ENCODE measurements around the gene SLC25A39. TPM values are rescaled to one million over a fixed set of nuclear protein-coding genes. Genes with fewer than 3 reads are reported as not detected.

Gene SLC25A39
- total RNA-seq, 3 donors from 2014 or later (not counting 1 experiment from before 2014, with no cell fraction given), result 82.4 to 105 (median 97.9) TPM

- intact Hi-C loops (cut with micrococcal nuclease), result loop anchor here (2.0 to 5.0 kb wide), 2 partner anchors 186 to 205 kb away; partner anchors contain the start of genes HDAC5 and HROB
- Mint-ChIP-seq H3K9me3 (no peaks in the 10 kb centered on the region), H3K4me3 (peak overlapping the region; percentile 59), H3K4me1 (peaks cover 10 to 32% of the 10 kb centered on the region in 2 donors), H3K27ac (peak overlapping the region; percentile 97 to 98), H3K27me3 (ENCODE audit: low read depth in 2 of 2) (no peaks in the 10 kb centered on the region), H3K36me3 (no peaks in the 10 kb centered on the region)
- Histone ChIP-seq H3K36me3 (ENCODE audit: control insufficient read depth, insufficient read depth, low read length) (peaks cover 4% of the 10 kb centered on the region), H3K4me1 (ENCODE audit: control insufficient read depth, insufficient read depth, low read length) (peaks cover 45% of the 10 kb centered on the region), H3K27ac (ENCODE audit: low read length) (peak overlapping the region; percentile 61), H3K4me3 (ENCODE audit: low read length) (peak overlapping the region; percentile 22), H3K27me3 (ENCODE audit: control insufficient read depth, insufficient read depth, low read length) (no peaks in the 10 kb centered on the region), H3K9me3 (ENCODE audit: control insufficient read depth, insufficient read depth, low read length) (no peaks in the 10 kb centered on the region)
- DNase-seq, result peak; percentile 89 to 96
- 28% methylated on average over 30 of the region's 31 CpGs for WGBS (ENCODE audit: insufficient coverage)
- TF ChIP-seq CTCF (IDR thresholded peaks at IDR 0.05), result no peak
- ATAC-seq, result peak; percentile 68 to 86 (median 72)
These were observed 2.3 kb upstream of the SLC25A39 start for GRCh38 chr17:44326861-44327444.

GRCh38 chr17:44324092-44324570 lies 492 bp downstream of the SLC25A39 start:
- H3K27me3 ChIP-seq (ENCODE audit: control insufficient read depth, insufficient read depth, low read length), result no peaks in the 10 kb centered on the region
- DNase-seq (no peak), ATAC-seq (no peak)
- Mint-ChIP-seq H3K27me3 (ENCODE audit: low read depth in 2 of 2) (no peaks in the 10 kb centered on the region), H3K9me3 (no peaks in the 10 kb centered on the region), H3K4me3 (peak overlapping the region; percentile 83), H3K27ac (peak overlapping the region; percentile 56 to 58), H3K4me1 (peaks cover 5 to 26% of the 10 kb centered on the region in 2 donors), H3K36me3 (no peaks in the 10 kb centered on the region)
- H3K36me3 ChIP-seq (ENCODE audit: control insufficient read depth, insufficient read depth, low read length), result peaks cover 26% of the 10 kb centered on the region
- intact Hi-C loops (cut with micrococcal nuclease), result no loop called here
- H3K9me3 ChIP-seq (ENCODE audit: control insufficient read depth, insufficient read depth, low read length), result no peaks in the 10 kb centered on the region
- no peak for TF ChIP-seq CTCF (IDR thresholded peaks at IDR 0.05)
- H3K4me3 ChIP-seq (ENCODE audit: low read length), result peak overlapping the region; percentile 91
- 2% methylated on average over 38 of the region's 38 CpGs for WGBS (ENCODE audit: insufficient coverage)
- H3K4me1 ChIP-seq (ENCODE audit: control insufficient read depth, insufficient read depth, low read length), result peaks cover 40% of the 10 kb centered on the region
- peak overlapping the region; percentile 41 for H3K27ac ChIP-seq (ENCODE audit: low read length)

GRCh38 chr17:44323359-44324091 lies 1.1 kb downstream of the SLC25A39 start:
- H3K9me3 ChIP-seq (ENCODE audit: control insufficient read depth, insufficient read depth, low read length), result no peaks in the 10 kb centered on the region
- intact Hi-C loops (cut with micrococcal nuclease), result no loop called here
- H3K27me3 ChIP-seq (ENCODE audit: control insufficient read depth, insufficient read depth, low read length), result no peaks in the 10 kb centered on the region
- Mint-ChIP-seq H3K9me3 (no peaks in the 10 kb centered on the region), H3K27ac (peak overlapping the region; percentile 56 to 58), H3K4me3 (peak overlapping the region; percentile 83), H3K27me3 (ENCODE audit: low read depth in 2 of 2) (no peaks in the 10 kb centered on the region), H3K4me1 (peaks cover 5 to 26% of the 10 kb centered on the region in 2 donors), H3K36me3 (no peaks in the 10 kb centered on the region)
- DNase-seq, result no peak
- peaks cover 26% of the 10 kb centered on the region for H3K36me3 ChIP-seq (ENCODE audit: control insufficient read depth, insufficient read depth, low read length)
- peak overlapping the region; percentile 91 for H3K4me3 ChIP-seq (ENCODE audit: low read length)
- 68% methylated on average over 25 of the region's 27 CpGs for WGBS (ENCODE audit: insufficient coverage)
- peaks cover 40% of the 10 kb centered on the region for H3K4me1 ChIP-seq (ENCODE audit: control insufficient read depth, insufficient read depth, low read length)
- TF ChIP-seq CTCF (IDR thresholded peaks at IDR 0.05), result no peak
- H3K27ac ChIP-seq (ENCODE audit: low read length), result no peak overlapping the region
- ATAC-seq, result no peak

Data from natural killer cell (primary cell).